ENCODE measurements around the gene ZNF503.

Gene ZNF503

DNA sequence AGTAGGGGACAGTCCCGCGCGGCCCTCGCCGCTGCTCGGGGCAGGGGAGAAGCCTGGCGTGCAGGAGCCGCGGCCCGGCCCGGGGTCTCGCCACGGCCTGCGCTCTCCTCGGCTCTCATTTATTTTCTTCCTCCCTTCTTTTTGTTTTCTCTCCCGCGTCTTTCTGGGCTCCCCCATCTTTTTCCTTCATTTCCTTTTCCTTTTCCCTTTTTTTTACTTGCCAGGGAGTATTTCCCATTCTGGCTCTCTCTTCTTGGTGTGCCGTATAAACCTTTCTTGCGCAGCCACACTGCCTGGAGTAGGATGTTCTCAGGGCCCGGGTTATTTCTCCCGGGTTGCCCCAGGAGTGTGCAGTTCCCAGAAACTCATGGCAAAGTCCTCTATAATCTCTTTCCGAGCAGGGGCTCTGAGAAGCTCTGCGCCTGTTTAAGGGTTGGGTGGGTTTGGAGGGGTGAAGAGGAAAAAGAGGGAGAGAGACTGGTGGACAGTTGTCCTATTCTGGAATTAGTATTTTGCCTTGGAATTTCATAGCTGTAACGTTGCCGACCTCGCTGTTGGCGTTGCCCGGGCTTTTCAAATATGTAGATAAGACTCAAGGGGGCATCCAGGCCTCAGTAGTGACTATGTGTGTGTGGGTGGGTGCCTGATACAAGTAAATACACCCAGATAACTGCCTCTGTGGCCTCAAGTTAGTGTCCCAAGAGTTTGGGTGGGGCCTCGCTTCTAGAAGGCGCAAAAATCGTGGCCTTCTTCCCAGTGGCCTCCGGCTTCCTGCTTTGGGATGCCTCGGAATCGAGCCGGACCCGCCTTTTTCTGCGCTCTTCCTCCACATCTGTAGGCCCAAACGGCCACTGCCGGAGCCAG lies 4.3 kb upstream of the ZNF503 start:
- no peak for TF ChIP-seq ZFX (IDR thresholded peaks at IDR 0.05; ENCODE audit: borderline replicate concordance)
- TF ChIP-seq, protein P1, sequence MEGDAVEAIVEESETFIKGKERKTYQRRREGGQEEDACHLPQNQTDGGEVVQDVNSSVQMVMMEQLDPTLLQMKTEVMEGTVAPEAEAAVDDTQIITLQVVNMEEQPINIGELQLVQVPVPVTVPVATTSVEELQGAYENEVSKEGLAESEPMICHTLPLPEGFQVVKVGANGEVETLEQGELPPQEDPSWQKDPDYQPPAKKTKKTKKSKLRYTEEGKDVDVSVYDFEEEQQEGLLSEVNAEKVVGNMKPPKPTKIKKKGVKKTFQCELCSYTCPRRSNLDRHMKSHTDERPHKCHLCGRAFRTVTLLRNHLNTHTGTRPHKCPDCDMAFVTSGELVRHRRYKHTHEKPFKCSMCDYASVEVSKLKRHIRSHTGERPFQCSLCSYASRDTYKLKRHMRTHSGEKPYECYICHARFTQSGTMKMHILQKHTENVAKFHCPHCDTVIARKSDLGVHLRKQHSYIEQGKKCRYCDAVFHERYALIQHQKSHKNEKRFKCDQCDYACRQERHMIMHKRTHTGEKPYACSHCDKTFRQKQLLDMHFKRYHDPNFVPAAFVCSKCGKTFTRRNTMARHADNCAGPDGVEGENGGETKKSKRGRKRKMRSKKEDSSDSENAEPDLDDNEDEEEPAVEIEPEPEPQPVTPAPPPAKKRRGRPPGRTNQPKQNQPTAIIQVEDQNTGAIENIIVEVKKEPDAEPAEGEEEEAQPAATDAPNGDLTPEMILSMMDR (IDR thresholded peaks at IDR 0.05): no peak
- H3K27ac ChIP-seq: peak overlapping the region; percentile 100

DNA sequence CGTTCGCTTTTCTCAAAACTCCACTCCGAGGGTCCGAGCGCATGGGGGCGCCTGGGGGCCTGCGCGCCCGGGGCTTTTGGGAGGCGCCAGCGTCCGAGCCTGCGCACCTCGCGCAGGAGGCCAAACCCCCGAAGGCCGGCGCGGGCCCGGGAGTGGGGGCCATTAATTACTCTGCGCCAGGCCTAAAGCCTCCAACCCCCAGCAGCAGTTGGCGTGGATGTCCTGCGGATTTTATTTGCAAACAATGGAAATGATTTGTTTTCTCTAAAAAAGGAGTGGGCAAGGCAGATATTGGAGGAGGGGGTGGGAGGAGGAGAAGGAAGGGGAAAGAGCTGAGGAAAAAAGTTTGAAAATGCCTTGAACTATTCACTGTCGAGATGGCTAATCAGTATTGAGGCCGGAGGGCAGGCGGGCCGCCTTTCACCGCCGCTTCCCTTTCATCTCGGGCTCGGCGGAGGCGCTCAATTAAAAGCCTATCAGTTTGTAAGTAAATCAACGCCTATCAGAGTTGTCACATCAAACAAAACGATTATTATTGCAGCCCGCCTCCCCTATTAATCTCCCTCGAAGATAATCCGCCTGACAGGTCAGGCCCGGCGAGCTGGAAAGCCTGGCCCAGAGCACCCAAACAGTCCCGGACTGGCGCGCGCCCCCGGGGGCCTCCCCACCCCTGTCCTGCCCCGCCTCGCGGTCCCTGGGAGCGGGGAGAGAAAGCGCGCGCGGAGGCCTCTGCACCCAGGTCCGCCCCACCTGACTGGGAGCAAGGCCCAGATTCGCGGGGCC lies 3.4 kb upstream of the ZNF503 start:
- peak overlapping the region; percentile 100 for H3K27ac ChIP-seq
- TF ChIP-seq, protein P1 (IDR thresholded peaks at IDR 0.05): 0 out of 2 replicates have a peak, but pooled peaks have one; percentile 9
- TF ChIP-seq ZFX (IDR thresholded peaks at IDR 0.05; ENCODE audit: borderline replicate concordance): no peak

DNA sequence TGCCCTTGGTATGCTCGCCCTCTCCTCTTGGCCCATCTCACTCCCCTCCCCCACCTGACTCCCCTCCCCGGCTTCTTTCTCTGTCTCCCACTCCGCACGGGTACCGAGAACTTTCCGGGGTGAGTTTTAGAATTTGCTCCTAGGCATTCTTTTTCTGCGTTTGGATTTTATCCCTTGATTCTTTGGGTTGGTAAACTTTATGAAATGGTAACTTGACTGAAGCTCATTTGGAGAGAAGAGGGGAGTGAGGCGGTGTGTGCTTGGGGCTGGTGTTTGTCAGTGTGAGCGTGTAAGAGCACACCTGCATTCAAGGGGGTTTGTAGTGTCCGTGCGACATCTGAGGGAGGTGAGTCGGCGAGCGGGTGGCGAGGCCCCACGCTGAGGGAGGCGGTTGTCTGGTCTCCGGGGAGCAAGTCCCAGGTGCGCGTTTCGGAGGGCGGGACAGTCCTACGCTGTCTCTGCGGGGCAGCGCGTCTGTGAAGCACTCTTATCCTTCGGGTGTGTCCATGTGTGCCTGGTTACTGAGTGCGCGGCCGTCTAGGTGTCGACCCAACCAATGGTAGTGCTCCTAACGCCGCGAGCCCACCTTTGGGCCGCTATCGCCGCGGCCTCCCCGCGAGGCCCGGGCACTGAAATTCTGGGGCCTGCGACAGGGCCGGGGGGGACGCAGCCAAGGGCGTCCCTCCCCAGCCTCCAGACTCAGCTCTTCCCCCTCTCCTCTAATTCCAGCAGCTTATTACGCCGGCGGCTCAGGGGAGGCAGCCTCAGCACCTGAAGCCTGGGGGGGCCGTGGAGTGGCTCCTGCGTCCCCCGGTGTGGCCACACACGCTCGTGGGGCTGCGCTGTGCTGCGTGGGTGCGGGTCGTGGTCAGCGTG lies 2.6 kb upstream of the ZNF503 start:
- TF ChIP-seq ZFX (IDR thresholded peaks at IDR 0.05; ENCODE audit: borderline replicate concordance): no peak
- TF ChIP-seq, protein P1 (IDR thresholded peaks at IDR 0.05): no peak; the same call in 1 of the 2 replicates
- H3K27ac ChIP-seq: peak overlapping the region; percentile 100

DNA sequence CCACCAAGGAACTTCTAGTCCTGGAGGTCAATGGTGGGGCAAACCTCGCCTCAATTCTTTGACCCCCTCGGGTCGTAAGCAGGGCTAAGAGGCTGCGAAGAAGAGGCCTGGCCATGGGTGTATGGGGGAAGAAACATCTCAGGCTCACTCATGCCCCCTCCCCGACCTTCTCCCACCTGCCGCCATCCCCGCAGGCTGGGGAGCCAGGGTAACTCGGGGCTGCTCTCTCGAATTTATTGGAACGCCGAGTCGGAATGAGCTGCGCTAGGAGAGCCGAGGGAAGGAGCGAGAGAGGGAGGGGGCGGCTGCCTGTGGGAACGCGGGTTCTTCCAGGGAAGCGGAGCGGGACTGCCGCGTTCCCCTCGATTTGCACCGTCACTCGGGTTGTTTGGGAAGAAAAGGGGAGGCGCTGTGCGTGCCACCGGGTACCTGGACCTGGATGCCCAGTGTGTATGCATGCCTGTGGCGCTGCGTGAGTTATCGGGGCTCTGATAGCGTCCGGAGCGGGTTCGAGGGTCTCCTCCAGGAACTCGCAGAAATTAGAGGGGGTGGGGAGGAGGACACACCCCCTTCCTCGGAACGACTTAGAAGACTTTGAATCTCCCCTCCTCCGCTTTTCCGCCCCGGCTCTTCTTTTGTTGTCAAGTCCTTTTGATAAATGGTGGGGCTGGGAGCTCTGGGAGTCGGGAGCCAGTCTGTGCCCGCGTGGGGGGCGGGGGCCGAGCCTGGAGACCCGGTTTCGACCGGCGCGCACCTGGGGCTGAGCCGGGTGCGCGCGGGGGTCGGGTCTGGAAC lies 1.8 kb upstream of the ZNF503 start:
- TF ChIP-seq, protein P1 (IDR thresholded peaks at IDR 0.05): no peak
- no peak for TF ChIP-seq ZFX (IDR thresholded peaks at IDR 0.05; ENCODE audit: borderline replicate concordance)
- H3K27ac ChIP-seq: peak overlapping the region; percentile 100

DNA sequence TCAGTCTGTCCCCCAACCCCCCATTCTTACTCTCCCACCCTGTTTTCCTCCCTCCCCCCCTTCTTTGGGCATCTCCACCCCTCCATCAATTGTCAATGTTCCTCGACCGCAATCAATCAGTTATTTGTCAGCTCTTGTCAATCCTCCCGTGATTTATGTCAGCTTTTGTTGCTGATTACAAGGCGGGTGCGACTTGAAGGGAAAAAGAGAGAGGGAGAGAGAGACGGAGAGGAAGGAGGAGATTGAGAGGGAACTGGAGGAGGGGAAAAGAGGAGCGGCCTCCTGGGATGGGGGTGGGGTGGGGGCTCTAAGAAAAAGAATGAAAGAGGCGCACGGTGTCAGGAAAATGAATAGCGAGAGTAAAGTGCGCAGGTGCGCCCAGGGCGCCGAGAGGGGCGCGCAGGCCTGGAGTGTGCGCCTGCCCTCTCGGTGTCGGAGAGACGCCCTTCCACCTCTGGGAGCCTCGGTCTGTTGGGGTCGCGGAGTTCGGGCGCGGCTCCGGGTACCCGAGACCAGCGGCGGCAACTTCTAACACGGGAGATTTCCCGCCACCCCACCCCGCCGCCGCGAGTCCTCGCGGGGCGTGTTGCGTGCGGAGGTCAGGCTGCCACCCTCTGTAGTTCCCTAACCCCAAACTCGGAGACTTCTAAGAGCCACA lies 1.1 kb upstream of the ZNF503 start:
- TF ChIP-seq ZFX (IDR thresholded peaks at IDR 0.05; ENCODE audit: borderline replicate concordance): no peak
- TF ChIP-seq, protein P1 (IDR thresholded peaks at IDR 0.05): no peak

More for the DNA sequence above, 1.1 kb upstream of the ZNF503 start:
- H3K27ac ChIP-seq: peak overlapping the region; percentile 100

Data from 22Rv1 (cell line).